GM12873 (cell line): ENCODE data around the gene ATAD3B.

Experiments
- TF ChIP-seq, protein P1 (sequence below): IDR thresholded peaks from 2 replicates; pipeline ENCODE4 v1.5.1; 2012; ENCODE audit warnings: low read depth, mild to moderate bottlenecking, moderate library complexity, low read length, control low read depth; ENCODE audit not compliant: insufficient read depth; ENCODE audit errors: missing control alignments

Gene ATAD3B

DNA sequence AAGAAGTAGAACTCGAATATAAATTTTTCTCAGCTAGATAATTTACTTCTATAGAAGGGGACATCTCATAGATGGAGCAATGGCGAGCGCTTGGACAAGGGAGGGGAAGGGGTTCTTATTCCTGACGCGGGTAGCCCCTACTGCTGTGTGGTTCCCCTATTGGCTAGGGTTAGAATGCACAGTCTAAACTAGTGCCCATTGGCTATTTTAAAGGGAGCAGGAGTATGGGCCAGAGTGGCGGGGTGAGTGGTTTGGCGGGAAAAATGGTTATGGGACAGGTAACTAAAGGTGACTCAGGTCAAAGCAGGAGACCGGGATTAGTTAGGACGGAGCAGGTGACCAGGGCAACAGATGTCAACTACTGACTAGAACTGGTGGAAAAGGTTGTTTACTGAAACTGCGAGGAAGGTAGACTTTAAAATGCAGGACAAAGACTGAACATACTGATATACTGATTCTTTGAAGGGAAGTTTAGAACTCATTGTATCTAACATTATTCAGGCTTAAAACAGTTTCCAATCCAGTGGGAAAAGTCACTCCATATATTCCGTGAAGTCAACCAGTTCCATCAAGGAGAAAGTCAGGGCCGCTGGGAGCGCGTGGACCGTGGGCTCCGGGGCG, 39.5 kb downstream of the ATAD3B start:
- TF ChIP-seq, protein P1, sequence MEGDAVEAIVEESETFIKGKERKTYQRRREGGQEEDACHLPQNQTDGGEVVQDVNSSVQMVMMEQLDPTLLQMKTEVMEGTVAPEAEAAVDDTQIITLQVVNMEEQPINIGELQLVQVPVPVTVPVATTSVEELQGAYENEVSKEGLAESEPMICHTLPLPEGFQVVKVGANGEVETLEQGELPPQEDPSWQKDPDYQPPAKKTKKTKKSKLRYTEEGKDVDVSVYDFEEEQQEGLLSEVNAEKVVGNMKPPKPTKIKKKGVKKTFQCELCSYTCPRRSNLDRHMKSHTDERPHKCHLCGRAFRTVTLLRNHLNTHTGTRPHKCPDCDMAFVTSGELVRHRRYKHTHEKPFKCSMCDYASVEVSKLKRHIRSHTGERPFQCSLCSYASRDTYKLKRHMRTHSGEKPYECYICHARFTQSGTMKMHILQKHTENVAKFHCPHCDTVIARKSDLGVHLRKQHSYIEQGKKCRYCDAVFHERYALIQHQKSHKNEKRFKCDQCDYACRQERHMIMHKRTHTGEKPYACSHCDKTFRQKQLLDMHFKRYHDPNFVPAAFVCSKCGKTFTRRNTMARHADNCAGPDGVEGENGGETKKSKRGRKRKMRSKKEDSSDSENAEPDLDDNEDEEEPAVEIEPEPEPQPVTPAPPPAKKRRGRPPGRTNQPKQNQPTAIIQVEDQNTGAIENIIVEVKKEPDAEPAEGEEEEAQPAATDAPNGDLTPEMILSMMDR, result no peak

DNA sequence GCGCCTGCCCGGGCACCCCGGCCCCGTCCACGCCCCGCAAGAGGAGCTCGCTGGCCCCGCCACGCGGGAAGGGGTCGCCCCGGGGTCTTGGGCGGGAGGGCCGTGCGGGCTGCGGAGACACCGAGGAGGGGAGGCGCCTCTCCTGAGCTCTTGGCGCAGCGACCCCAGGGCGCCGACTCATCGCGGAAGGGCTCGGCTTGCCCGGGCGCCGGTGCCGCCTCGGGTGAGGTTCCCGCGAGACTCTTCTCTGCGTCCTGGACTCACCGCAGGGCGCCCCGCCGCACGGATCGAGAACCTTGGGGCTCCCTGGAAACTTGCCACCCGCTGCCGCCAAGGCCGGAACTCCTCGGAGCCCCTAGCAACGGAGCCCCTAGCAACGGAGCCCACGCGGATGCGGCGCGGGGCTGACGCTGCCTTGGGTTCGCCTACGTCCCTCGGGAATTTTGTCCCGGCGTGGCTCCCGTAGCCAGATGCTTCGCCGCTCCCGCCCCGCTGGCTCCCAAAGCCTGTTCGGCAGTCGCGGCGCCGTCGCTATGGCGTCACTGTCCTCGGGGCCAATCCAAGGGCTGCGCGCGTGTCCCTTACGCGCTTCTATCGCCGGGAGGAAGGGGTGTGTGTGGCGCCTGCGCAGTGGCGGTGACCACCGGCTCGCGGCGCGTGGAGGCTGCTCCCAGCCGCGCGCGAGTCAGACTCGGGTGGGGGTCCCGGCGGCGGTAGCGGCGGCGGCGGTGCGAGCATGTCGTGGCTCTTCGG, 40.1 kb downstream of the ATAD3B start, which contains the start of gene ATAD3A:
Gene ATAD3A, plus strand, starts transcription at position 630 of the 753 bp plus-strand sequence. Its CDS starts 107 bp downstream, at position 737.
- TF ChIP-seq, protein P1, result no peak

DNA sequence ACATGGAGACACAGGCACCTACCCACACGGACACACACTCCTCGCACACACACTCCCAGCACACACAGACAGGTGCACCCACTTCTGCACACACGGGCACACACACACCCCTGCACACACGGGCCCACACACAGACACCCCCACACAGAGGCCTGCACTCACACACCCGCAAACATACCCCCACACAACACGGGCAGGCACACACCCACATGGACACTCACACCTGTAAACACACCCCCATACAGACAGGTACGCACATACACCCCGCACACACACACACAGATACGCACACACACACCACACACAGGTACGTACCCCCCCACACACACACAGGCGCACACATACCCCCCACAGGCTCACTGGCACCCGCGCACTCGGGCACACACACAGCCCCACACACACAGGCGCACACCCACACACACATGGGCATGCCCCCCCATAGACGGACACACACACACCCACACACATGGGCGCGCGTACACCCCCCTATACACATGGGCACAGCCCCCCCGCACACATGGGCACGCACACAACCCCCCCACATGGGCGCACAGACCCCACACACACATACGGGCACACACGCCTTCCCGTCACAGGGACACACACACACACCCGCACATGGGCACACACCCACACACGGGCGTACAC, 46.5 kb downstream of the ATAD3B start:
- TF ChIP-seq, protein P1, result no peak

DNA sequence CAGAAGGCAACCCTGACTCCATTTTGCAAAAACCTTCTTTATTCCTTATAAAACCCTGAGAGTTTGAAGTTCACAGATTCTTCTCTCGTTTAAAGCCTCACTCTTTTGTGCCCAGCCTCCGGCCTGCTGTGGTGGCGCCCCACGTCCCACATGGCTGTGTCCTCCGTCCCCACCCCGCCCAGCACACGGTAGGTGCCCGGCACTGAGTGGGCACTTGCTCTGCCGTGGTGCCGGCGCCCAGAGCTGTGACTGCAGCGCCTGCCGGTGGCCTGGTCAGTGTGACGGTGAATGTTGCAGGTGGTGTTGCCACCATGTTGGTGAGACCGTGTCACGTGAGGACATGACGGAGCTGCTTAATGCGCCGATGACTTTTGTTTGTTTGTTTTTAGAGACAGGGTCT, 49.8 kb downstream of the ATAD3B start:
- TF ChIP-seq, protein P1, result no peak

DNA sequence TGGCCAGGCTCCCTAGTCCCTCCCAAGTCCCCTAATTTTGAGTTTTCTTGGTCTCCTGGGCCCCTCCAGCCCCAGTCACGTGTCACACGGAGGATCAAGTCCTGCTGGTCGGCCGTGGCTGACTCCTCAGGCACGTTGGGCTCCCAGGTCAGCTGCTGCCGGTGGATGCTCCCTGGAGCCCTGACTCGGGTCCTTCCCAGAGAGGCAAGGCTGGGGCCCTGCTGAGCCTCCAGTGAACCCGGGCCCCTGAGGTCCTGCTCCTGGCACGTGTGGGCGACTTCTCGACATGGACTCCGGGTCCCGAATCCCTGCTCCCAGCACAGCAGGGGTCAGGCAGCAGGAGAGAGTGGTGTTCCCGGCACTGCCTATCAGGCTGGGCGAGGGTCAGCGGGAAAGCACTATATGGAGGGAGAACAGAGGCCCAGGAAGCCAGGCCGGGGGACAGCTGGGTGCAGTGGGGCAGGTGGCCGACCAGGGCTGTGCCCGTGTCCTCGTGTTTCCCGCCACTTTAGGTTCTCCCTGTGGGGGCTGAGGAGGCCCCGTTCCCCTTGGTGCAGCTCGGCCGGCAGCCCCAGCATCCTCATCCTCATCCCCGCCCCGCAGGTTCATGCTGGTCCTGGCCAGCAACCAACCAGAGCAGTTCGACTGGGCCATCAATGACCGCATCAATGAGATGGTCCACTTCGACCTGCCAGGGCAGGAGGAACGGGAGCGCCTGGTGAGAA, 55.7 kb downstream of the ATAD3B start:
- TF ChIP-seq, protein P1, result no peak

DNA sequence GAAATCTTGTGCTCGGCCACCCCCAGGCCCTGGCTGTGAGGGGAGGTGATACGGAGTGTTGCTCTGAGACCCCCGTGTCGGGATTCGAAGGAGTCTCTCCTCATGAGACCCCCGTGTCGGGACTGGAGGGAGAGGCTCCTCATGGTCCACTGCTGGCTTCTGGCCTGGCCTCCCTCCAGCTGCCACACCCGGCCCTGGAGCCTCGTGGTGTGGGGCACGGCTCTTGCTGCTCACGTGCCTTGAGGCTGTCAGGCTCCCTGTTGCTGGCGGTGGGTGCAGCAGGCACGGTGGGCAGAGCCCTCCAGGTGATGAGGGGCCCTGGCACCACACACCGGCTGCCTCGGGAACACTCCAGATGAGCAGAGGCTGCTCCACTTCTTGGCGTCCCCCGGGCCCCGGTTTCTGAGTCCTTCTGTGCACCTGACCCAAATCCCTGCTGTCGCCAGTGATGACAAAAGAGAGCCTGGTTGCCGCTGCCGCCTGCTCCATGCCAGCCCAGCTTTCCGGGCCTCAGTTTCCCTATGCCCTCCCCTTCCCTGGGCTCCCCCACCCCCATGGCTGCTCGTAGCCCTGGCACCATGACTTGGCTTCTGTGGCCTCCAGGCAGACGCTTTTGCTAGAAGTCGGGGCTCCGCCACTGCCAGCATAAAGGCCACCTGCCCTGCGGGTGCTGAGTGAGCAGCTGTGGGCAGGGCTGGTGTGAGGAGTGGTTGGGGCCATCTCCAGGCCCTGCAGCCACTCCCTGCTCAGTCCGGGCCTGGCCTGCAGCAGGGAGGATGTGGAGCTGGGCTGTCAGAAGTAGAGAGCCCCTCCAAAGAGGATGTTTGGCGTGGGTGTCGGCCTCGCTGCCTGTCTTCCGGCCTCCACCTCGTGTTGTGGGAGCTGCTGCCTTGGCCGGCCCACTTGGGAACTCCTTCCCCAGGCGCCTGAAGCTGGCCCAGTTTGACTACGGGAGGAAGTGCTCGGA, 57.0 kb downstream of the ATAD3B start:
- TF ChIP-seq, protein P1, result no peak
